H1 (cell line): Measurements from ENCODE around the gene BTRC. TPM values are rescaled to one million over a fixed set of nuclear protein-coding genes. Genes with fewer than 3 reads are reported as not detected.

Experiments
- CTCF ChIA-PET: fragments of 300-600 bp; sonication (Branson Sonifier 250); formaldehyde crosslinking; loops from one replicate; lab custom pipeline; 2021; ENCODE audit not compliant: partially characterized antibody; lab: Charles Lee
- POLR2A ChIA-PET: fragments of 300-600 bp; sonication (Branson Sonifier 250); formaldehyde crosslinking; loops from one replicate; lab custom pipeline; 2021; ENCODE audit warnings: inconsistent platforms; ENCODE audit not compliant: partially characterized antibody; lab: Charles Lee
- DNase-seq, 2 experiments: peaks; one replicate each; pipeline versions ENCODE4 v3.0.0 to v3.0.0-alpha.2; 2010 to 2022; ENCODE audit warnings: low spot score in 2 of 2, low read depth in 1 of 2, mixed read lengths in 1 of 2
- FAIRE-seq: peaks from 2 replicates; lab custom pipeline; 2011; peaks lifted over from hg19 to GRCh38; lab: Jason Lieb, UNC
- H2AFZ ChIP-seq: 2 replicates; pipeline ENCODE4 v1.8.1; 2012; ENCODE audit warnings: low read length, inconsistent platforms
- H2AK5ac ChIP-seq: 2 replicates; pipeline ENCODE4 v1.6.1; 2013; ENCODE audit warnings: low read depth, low read length
- H2BK120ac ChIP-seq: replicated peaks from 2 replicates; pipeline ENCODE3; 2013; ENCODE audit warnings: low read depth, low read length, inconsistent platforms
- H2BK12ac ChIP-seq: 2 replicates; pipeline ENCODE4 v1.6.1; 2013; ENCODE audit warnings: low read depth, low read length
- H2BK15ac ChIP-seq: 2 replicates; pipeline ENCODE4 v1.6.1; 2013; ENCODE audit warnings: low read length
- H2BK20ac ChIP-seq: 2 replicates; pipeline ENCODE4 v1.6.1; 2013; ENCODE audit warnings: low read length
- H2BK5ac ChIP-seq: 2 replicates; pipeline ENCODE4 v1.6.1; 2013; ENCODE audit warnings: low read depth, low read length
- H3K14ac ChIP-seq: 2 replicates; pipeline ENCODE4 v1.6.1; 2013; ENCODE audit warnings: inconsistent platforms; ENCODE audit not compliant: insufficient read length
- H3K18ac ChIP-seq: 2 replicates; pipeline ENCODE4 v1.6.1; 2013; ENCODE audit warnings: low read length; ENCODE audit errors: extremely low read depth
- H3K23ac ChIP-seq: 2 replicates; pipeline ENCODE4 v1.6.1; 2013; ENCODE audit warnings: inconsistent platforms; ENCODE audit not compliant: insufficient read length
- H3K23me2 ChIP-seq: 2 replicates; pipeline ENCODE4 v1.6.1; 2013; ENCODE audit warnings: low read depth, low read length
- H3K27ac ChIP-seq: 2 replicates; pipeline ENCODE4 v1.6.1; 2011; ENCODE audit warnings: low read depth, low read length, inconsistent platforms
- H3K27me3 ChIP-seq, 4 experiments: replicated peaks in 1 of 4; 1 replicate in 1 of 4; 2 replicates in 3 of 4; pipeline versions ENCODE4 v1.6.1 to v1.8.1; 2011 to 2013; ENCODE audit warnings: low read length in 3 of 4, mild to moderate bottlenecking in 3 of 4, inconsistent platforms in 2 of 4, mixed read lengths in 2 of 4, moderate library complexity in 1 of 4; ENCODE audit not compliant: control insufficient read depth in 3 of 4, insufficient read depth in 3 of 4; ENCODE audit errors: extremely low read depth in 1 of 4
- H3K36me3 ChIP-seq, 4 experiments: 2 replicates each; pipeline versions ENCODE4 v1.6.1 to v1.8.1; 2011 to 2013; ENCODE audit warnings: mild to moderate bottlenecking in 4 of 4, low read length in 3 of 4, moderate library complexity in 2 of 4, control low read depth in 1 of 4, inconsistent platforms in 1 of 4; ENCODE audit not compliant: insufficient read depth in 4 of 4, control insufficient read depth in 2 of 4
- H3K4ac ChIP-seq: replicated peaks from 2 replicates; pipeline ENCODE3; 2013; ENCODE audit warnings: low read length, low read depth, mixed read lengths, inconsistent platforms; ENCODE audit not compliant: insufficient read length
- H3K4me1 ChIP-seq, 4 experiments: replicated peaks in 1 of 4; 1 replicate in 1 of 4; 2 replicates in 3 of 4; pipeline versions ENCODE4 v1.6.1 to v1.8.1; 2011 to 2013; ENCODE audit warnings: low read length in 3 of 4, inconsistent platforms in 2 of 4, mixed read lengths in 1 of 4; ENCODE audit not compliant: insufficient read depth in 4 of 4, control insufficient read depth in 3 of 4
- H3K4me2 ChIP-seq, 2 experiments: 2 replicates each; pipeline versions ENCODE4 v1.6.1 to v1.8.1; 2011 to 2013; ENCODE audit warnings: low read depth in 2 of 2, low read length in 2 of 2, control low read depth in 1 of 2, inconsistent platforms in 1 of 2, mild to moderate bottlenecking in 1 of 2; ENCODE audit not compliant: insufficient read depth in 1 of 2
- H3K4me3 ChIP-seq, 4 experiments: fragments of 200-600, 300-600 bp in 1 of 4; sonication (generic), shearing (Covaris generic), sonication (Bioruptor Twin) in 1 of 4; 2 replicates each; pipeline versions ENCODE4 v1.5.1 to v1.8.1; 2011 to 2016; ENCODE audit warnings: low read length in 4 of 4, low read depth in 3 of 4, control low read depth in 2 of 4, inconsistent platforms in 2 of 4, mild to moderate bottlenecking in 2 of 4, mixed read lengths in 1 of 4, moderate library complexity in 1 of 4; ENCODE audit not compliant: insufficient read depth in 2 of 4; ENCODE audit errors: extremely low read depth in 1 of 4
- H3K56ac ChIP-seq: replicated peaks from 2 replicates; pipeline ENCODE3; 2013; ENCODE audit warnings: low read depth, mild to moderate bottlenecking, mixed read lengths, low read length, inconsistent platforms; ENCODE audit not compliant: insufficient read length
- H3K79me1 ChIP-seq: 2 replicates; pipeline ENCODE4 v1.6.1; 2013; ENCODE audit warnings: low read depth, low read length, control low read depth
- H3K79me2 ChIP-seq, 2 experiments: 2 replicates each; pipeline versions ENCODE4 v1.6.1 to v1.8.1; 2012 to 2013; ENCODE audit warnings: low read length in 2 of 2, mild to moderate bottlenecking in 2 of 2, inconsistent platforms in 1 of 2; ENCODE audit not compliant: insufficient read depth in 2 of 2, control insufficient read depth in 1 of 2
- H3K9ac ChIP-seq, 4 experiments: replicated peaks in 1 of 4; 1 replicate in 1 of 4; 2 replicates in 3 of 4; pipeline versions ENCODE4 v1.6.1 to v1.8.1; 2011 to 2013; ENCODE audit warnings: low read depth in 3 of 4, low read length in 3 of 4, control low read depth in 2 of 4, mild to moderate bottlenecking in 2 of 4, moderate library complexity in 2 of 4, inconsistent platforms in 1 of 4; ENCODE audit errors: extremely low read depth in 1 of 4
- H3K9me3 ChIP-seq, 2 experiments: 2 replicates each; pipeline versions ENCODE4 v1.6.1 to v1.8.1; 2012 to 2013; ENCODE audit warnings: mild to moderate bottlenecking in 2 of 2, moderate library complexity in 2 of 2, control low read depth in 1 of 2, inconsistent platforms in 1 of 2, low read depth in 1 of 2, low read length in 1 of 2, mixed read lengths in 1 of 2; ENCODE audit not compliant: insufficient read depth in 2 of 2
- H4K20me1 ChIP-seq, 2 experiments: replicated peaks in 1 of 2; 2 replicates each; pipeline versions ENCODE3 to v1.8.1; 2011 to 2013; ENCODE audit warnings: inconsistent platforms in 2 of 2, low read length in 2 of 2, mild to moderate bottlenecking in 1 of 2; ENCODE audit not compliant: insufficient read depth in 2 of 2, control insufficient read depth in 1 of 2
- H4K5ac ChIP-seq: 2 replicates; pipeline ENCODE4 v1.6.1; 2013; ENCODE audit warnings: low read length, low read depth, mixed read lengths, inconsistent platforms; ENCODE audit not compliant: insufficient read length
- H4K8ac ChIP-seq: 2 replicates; pipeline ENCODE4 v1.8.0; 2013; ENCODE audit warnings: mild to moderate bottlenecking, moderate library complexity, low read length, inconsistent platforms; ENCODE audit not compliant: insufficient read depth; ENCODE audit errors: extremely low read depth
- H4K91ac ChIP-seq: replicated peaks from 2 replicates; pipeline ENCODE3; 2013; ENCODE audit warnings: low read length, mixed read lengths, inconsistent platforms; ENCODE audit not compliant: insufficient read length
- CREB1 ChIP-seq: IDR thresholded peaks from 2 replicates; pipeline ENCODE4 v1.6.1; 2012; ENCODE audit warnings: inconsistent platforms
- NRF1 ChIP-seq: IDR thresholded peaks from 2 replicates; pipeline ENCODE4 v1.6.1; 2011; ENCODE audit warnings: mild to moderate bottlenecking, low read depth, low read length, improper control_type of control experiment
- POLR2A ChIP-seq, 2 experiments: IDR thresholded peaks; 1 replicate in 1 of 2; 2 replicates in 1 of 2; pipeline ENCODE4 v1.6.1; 2011; ENCODE audit warnings: low read depth in 2 of 2, low read length in 2 of 2, mild to moderate bottlenecking in 2 of 2; ENCODE audit errors: control extremely low read depth in 1 of 2
- SIN3A ChIP-seq, 2 experiments: IDR thresholded peaks in 1 of 2; conservative IDR thresholded peaks in 1 of 2; 2 replicates each; pipeline ENCODE4 v1.6.1; 2011 to 2012; ENCODE audit warnings: low read length in 2 of 2, improper control_type of control experiment in 1 of 2, low read depth in 1 of 2, mild to moderate bottlenecking in 1 of 2
- WGBS, 2 experiments: shearing (Covaris generic) in 1 of 2; methylation state at CpG; one replicate each; pipeline versions ENCODE4 v1.1.6 to v1.1.7; 2013 to 2015; ENCODE audit warnings: low lambda C conversion rate in 2 of 2, mixed read lengths in 2 of 2, inconsistent platforms in 1 of 2, low coverage in 1 of 2, missing lambda C conversion rate in 1 of 2; ENCODE audit not compliant: insufficient replicate concordance in 2 of 2, insufficient coverage in 1 of 2, insufficient read length in 1 of 2; ENCODE audit errors: extremely low coverage in 1 of 2, missing lambda C conversion rate in 1 of 2; 5-methylcytosine and 5-hydroxymethylcytosine counted together
- polyA plus RNA-seq, 7 experiments: library from polyadenylated mRNA; depleted of rRNA in 3 of 7; stranded (reverse) in 5 of 7; unstranded in 2 of 7; fragments of >200 nt in 5 of 7; fragments of 200-250 nt in 2 of 7; gene quantifications; 1 replicate in 5 of 7; 2 replicates in 1 of 7; 4 replicates in 1 of 7; pipeline versions ENCODE4 v1.2.1 to v1.2.3, GENCODE V29; 2011 to 2013; ENCODE audit warnings: missing spikeins in 2 of 7, mixed read lengths in 2 of 7
- total RNA-seq: library from RNA; stranded (reverse); fragmentation: NEBNext Ultra II Directional; extraction: Animal tissue kit (Norgen Biotek cat#: 25700); gene quantifications from 2 replicates; pipeline ENCODE4 v1.2.1, GENCODE V29; 2021

BTRC gene
- total and polyA plus RNA-seq, 2 of the 8 experiments (the other 6 are each of a cell fraction or from before 2014, with no cell fraction given): 9.9 to 24.7 TPM

- H3K4me3 ChIP-seq: no peak overlapping the region
- WGBS, 2 experiments: 94% methylated on average over 5 of the region's 5 CpGs; no CpG with 5 or more reads in 1 of the 2 experiments
- H4K20me1 ChIP-seq: peaks cover 0 to 9% of the 10 kb centered on the region in 2 experiments
- peaks cover 0 to 4% (median 3%) of the 10 kb centered on the region in 4 experiments; a peak in 4 of 7 replicates for H3K27me3 ChIP-seq
- H3K4me1 ChIP-seq: peaks cover 4 to 17% (median 9%) of the 10 kb centered on the region in 4 experiments
- no peak overlapping the region for H3K23ac ChIP-seq
- no peak overlapping the region for H3K14ac ChIP-seq
- no peak overlapping the region for H3K4me2 ChIP-seq
- H3K23me2 ChIP-seq: no peaks in the 10 kb centered on the region
- H4K8ac ChIP-seq: no peak overlapping the region
- H3K36me3 ChIP-seq: peaks cover 4 to 21% (median 7%) of the 10 kb centered on the region in 4 experiments; a peak in 5 of 8 replicates
- no peak overlapping the region for H3K18ac ChIP-seq
- CTCF ChIA-PET: interaction anchor here (1.3 to 7.5 kb wide), 4 partner anchors 8 to 364 kb away, joined by 3 to 56 read pairs (median 4); no protein-coding TSS in a partner anchor
- no peaks in the 10 kb centered on the region for H3K79me2 ChIP-seq
- H4K5ac ChIP-seq: no peak overlapping the region
- POLR2A ChIA-PET: interaction anchor here (0.6 to 6.5 kb wide), 8 partner anchors 8 to 340 kb away, joined by 3 to 42 read pairs (median 4); partner anchors contain the start of genes DPCD and POLL
- peaks cover 6 to 9% of the 10 kb centered on the region in 2 experiments; a peak in 2 of 4 replicates for H3K9me3 ChIP-seq
- H2BK120ac ChIP-seq: no peak overlapping the region
- FAIRE-seq: no peak
- H2BK15ac ChIP-seq: no peak overlapping the region
- no peak for DNase-seq
- no peak overlapping the region for H2BK5ac ChIP-seq
- H2BK12ac ChIP-seq: no peak overlapping the region
- no peak overlapping the region for H2BK20ac ChIP-seq
- H4K91ac ChIP-seq: no peak overlapping the region
- H2AK5ac ChIP-seq: no peak overlapping the region
- H3K9ac ChIP-seq: no peak overlapping the region
- TF ChIP-seq SIN3A (conservative IDR thresholded peaks at IDR 0.05 in 1 of 2, IDR thresholded peaks at IDR 0.05 in 1 of 2; ENCODE audit: low read depth in 1 of 2, low read length in 2 of 2): no peak
- no peak for TF ChIP-seq CREB1
- 0 out of 3 replicates have a peak, but pooled peaks of 1 of the 2 experiments have one; percentile 23 for TF ChIP-seq POLR2A (IDR thresholded peaks at IDR 0.05; ENCODE audit: control extremely low read depth in 1 of 2, low read depth in 2 of 2, low read length in 2 of 2)
- TF ChIP-seq NRF1: no peak
- no peaks in the 10 kb centered on the region for H3K79me1 ChIP-seq
- no peak overlapping the region for H3K27ac ChIP-seq
- no peak overlapping the region for H3K56ac ChIP-seq
- H2AFZ ChIP-seq: no peak overlapping the region
- H3K4ac ChIP-seq: no peak overlapping the region
Observed at GRCh38 chr10:101578192-101578591, 224.2 kb downstream of the BTRC start.
